ENCODE results near the gene NOXO1.

NOXO1 gene

DNA sequence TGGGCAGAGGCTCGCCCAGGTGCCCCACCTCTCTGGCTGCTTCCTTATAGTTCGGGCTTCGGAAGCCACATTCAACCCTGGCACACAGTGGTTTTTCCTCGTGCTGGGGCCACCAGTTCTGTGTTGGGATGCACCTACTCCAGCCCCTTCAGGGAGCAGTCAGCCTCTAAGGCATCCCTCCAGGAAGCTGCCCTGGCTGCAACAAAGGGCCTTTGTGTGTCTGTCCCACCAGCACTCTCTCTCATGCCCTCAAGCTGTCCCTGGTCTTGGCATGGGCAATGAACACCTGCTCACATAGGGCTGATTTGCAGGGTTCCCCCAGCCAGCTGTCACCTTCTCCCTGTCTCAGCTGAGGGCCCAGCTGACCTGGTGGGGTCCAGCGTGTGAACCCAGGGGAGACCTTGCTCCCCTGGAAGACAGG is 754 bp upstream of the NOXO1 start:
- TF ChIP-seq, protein P1, sequence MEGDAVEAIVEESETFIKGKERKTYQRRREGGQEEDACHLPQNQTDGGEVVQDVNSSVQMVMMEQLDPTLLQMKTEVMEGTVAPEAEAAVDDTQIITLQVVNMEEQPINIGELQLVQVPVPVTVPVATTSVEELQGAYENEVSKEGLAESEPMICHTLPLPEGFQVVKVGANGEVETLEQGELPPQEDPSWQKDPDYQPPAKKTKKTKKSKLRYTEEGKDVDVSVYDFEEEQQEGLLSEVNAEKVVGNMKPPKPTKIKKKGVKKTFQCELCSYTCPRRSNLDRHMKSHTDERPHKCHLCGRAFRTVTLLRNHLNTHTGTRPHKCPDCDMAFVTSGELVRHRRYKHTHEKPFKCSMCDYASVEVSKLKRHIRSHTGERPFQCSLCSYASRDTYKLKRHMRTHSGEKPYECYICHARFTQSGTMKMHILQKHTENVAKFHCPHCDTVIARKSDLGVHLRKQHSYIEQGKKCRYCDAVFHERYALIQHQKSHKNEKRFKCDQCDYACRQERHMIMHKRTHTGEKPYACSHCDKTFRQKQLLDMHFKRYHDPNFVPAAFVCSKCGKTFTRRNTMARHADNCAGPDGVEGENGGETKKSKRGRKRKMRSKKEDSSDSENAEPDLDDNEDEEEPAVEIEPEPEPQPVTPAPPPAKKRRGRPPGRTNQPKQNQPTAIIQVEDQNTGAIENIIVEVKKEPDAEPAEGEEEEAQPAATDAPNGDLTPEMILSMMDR (IDR thresholded peaks at IDR 0.05; ENCODE audit: low read depth, low read length), result no peak
- no peak overlapping the region for H3K4me3 ChIP-seq (ENCODE audit: low read depth, low read length)

DNA sequence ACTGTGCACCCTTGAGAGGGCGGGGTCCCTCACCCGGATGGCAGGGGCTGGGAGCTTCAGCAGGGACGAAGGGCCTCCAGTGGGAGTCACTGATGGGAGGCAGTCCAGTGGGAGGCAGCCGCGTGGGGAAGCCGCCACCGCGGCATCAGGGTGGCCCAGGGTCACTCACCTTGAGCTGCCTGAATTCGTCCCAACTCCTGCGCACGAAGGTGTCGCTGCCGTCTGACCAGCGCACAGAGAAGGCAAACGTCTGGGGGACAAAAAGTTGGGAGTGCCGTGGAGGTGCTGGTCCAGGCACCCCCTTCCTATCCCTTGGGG is 540 bp downstream of the NOXO1 start:
- TF ChIP-seq, protein P1 (IDR thresholded peaks at IDR 0.05; ENCODE audit: low read depth, low read length), result no peak
- no peak overlapping the region for H3K4me3 ChIP-seq (ENCODE audit: low read depth, low read length)

DNA sequence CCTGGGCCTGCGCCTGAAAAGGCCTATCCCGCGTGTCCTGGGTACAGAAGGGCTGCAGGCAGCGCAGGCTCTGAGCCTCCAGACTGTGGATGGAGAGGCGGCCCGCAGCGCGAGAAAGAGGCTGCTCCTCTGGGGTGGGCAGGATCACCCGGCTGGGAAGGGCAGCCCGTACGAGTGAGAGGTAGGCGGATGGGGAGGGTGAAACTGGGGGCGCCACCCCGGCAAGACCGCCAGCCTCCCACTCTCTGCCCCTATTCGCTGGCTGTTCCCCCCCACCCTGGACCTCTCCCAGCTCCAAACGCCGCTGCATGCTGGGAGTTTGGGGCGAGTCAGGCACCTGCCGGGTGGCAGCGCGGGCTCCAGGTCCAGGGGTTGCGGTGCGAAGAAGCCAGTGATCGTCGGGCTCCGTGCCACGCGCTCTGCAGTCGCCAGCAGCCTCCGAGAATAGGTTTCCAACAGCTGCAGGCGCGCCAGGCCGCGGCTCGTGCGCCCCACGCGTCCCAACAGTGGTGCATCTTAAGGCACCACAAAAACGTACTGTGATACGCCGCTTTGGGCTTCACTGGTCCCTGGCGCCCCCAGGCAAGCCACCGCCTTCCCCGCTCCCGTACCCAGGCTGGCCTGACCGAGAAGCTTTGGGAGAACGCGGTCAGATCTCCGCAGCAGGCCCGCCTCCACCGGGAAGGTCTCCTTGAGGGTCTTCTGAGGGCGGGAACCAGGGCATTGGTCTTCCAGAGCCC is 1.1 kb downstream of the NOXO1 start:
- no peak overlapping the region for H3K4me3 ChIP-seq (ENCODE audit: low read depth, low read length)
- TF ChIP-seq, protein P1 (IDR thresholded peaks at IDR 0.05; ENCODE audit: low read depth, low read length), result no peak

DNA sequence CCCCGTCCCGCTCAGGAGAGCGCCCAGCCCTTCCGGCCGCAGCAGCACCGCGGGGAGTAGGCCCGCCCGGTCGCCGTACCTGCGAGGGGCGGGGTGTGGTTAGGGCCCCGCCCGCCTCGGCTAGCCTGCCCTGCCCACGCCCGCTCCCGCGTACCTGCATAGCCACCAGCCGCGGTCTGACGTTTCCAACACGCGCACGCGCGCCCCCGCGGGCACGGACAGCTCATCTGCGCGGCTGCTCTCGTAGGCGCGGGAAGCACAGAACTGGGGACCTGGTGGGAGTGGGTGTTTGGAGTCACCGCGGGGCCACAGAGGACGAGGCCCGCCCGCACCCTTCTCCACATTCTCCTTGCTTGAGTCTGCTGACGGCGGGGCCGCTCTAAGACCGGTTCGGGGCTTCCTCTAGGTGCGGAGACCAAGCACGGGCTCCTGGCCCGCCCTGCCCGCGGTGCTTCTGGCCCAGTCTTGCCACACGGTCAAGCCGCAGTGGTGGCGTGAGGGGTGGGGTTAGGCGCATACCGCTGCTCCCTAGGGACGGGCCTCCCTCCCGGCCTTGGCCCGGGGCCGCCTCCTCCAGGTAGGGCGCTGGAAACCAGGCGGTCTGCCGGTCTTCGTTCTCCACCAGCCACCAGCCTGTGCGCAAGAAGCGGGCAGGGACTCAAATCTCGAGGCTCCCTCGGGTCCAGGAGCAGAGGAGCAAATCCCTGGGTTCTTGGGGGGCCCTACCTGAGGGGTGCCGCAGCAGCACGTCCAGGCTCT is 1.8 kb downstream of the NOXO1 start:
- H3K4me3 ChIP-seq (ENCODE audit: low read depth, low read length), result no peak overlapping the region
- TF ChIP-seq, protein P1 (IDR thresholded peaks at IDR 0.05; ENCODE audit: low read depth, low read length), result no peak

DNA sequence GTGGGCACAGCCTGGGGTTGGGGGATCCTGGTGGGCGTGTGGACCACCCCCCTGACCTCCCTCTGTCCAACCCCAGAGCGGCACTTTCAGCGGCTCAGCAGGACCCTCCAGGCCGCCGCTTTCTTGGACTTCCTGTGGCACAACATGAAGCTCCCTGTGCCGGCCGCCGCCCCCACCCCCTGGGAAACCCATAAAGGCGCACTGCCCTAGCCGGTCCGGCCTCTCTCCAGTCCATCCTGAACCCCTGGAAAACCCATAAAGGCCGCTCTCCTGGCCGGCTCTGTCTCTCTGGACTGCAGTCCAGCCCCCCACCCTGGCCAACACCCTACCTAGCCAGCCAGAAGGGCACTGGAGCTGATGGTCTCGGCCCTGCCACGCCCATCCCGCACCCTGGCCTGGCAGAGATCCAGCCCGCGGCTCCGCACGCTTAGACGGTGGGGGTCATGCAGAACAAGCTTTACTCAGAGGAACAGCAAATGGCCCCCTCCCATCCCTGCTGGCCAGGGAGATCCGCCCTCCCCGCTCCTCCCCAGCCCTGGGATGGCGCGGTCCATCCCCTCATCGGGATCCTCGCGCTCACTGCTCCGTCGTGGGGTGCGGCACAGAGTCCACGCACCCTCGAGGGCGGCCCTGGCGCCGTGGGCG is 2.7 kb downstream of the NOXO1 start:
- TF ChIP-seq, protein P1 (IDR thresholded peaks at IDR 0.05; ENCODE audit: low read depth, low read length), result no peak
- no peak overlapping the region for H3K4me3 ChIP-seq (ENCODE audit: low read depth, low read length)

DNA sequence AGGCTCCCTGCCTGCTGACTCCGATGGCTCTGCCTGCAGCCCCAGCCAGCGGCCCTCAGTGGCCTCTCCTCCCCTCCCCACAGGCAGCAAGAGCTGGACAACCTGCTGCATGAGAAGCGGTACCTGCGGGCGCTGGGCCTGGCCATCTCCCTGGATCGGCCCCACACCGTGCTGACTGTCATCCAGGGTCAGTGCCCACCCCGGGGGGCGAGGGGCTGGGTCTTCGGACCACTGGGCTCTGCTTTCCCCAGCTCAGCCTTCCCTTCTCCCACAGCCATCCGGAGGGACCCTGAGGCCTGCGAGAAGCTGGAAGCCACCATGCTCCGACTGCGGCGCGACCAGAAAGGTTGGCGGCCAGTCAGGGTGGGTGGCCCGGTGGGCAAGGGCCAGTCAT is 3.4 kb downstream of the NOXO1 start:
- H3K4me3 ChIP-seq (ENCODE audit: low read depth, low read length), result no peak overlapping the region
- TF ChIP-seq, protein P1 (IDR thresholded peaks at IDR 0.05; ENCODE audit: low read depth, low read length), result no peak
